Lung (tissue), 12 donors: ENCODE measurements around the gene TPCN2. TPM values are rescaled to one million over a fixed set of nuclear protein-coding genes. Genes with fewer than 3 reads are reported as not detected.

Experiments used
- ATAC-seq: fragments of 200-7000 bp; cut with Tn5 transposase; one replicate; pipeline ENCODE4 v1.9.1; 2020; ENCODE audit warnings: moderate number of reproducible peaks; ENCODE audit not compliant: insufficient read depth, low FRiP score
- DNase-seq, 3 donors: peaks; one replicate each; pipeline ENCODE4 v3.0.0-alpha.2; 2013 to 2017
- H3K27ac ChIP-seq, 2 donors: one replicate each; pipeline ENCODE4 v1.5.1; 2013; ENCODE audit warnings: mild to moderate bottlenecking in 2 of 2, moderate library complexity in 2 of 2, control low read depth in 1 of 2, inconsistent platforms in 1 of 2, low read depth in 1 of 2, low read length in 1 of 2
- H3K27me3 ChIP-seq, 3 donors: one replicate each; pipeline ENCODE4 v1.5.1; 2013; ENCODE audit warnings: low read length in 2 of 3; ENCODE audit not compliant: control insufficient read depth in 3 of 3, insufficient read depth in 3 of 3
- H3K36me3 ChIP-seq, 4 donors: one replicate each; pipeline ENCODE4 v1.5.1; 2013; ENCODE audit warnings: low read length in 4 of 4, mild to moderate bottlenecking in 1 of 4, moderate library complexity in 1 of 4; ENCODE audit not compliant: control insufficient read depth in 4 of 4, insufficient read depth in 4 of 4
- H3K4me1 ChIP-seq, 5 donors: one replicate each; pipeline ENCODE4 v1.5.1; 2013; ENCODE audit warnings: low read length in 5 of 5, mild to moderate bottlenecking in 2 of 5, moderate library complexity in 1 of 5; ENCODE audit not compliant: control insufficient read depth in 5 of 5, insufficient read depth in 5 of 5
- H3K4me3 ChIP-seq: one replicate; pipeline ENCODE4 v1.5.1; 2013; ENCODE audit warnings: mild to moderate bottlenecking, control low read depth, moderate library complexity
- H3K9ac ChIP-seq, 2 donors: one replicate each; pipeline ENCODE4 v1.5.1; 2013; ENCODE audit warnings: low read length in 2 of 2, control low read depth in 1 of 2; ENCODE audit not compliant: insufficient read depth in 1 of 2
- H3K9me3 ChIP-seq, 4 donors: one replicate each; pipeline ENCODE4 v1.5.1; 2013; ENCODE audit warnings: low read length in 3 of 4, mild to moderate bottlenecking in 1 of 4, moderate library complexity in 1 of 4; ENCODE audit not compliant: control insufficient read depth in 4 of 4, insufficient read depth in 3 of 4
- CTCF ChIP-seq: IDR thresholded peaks from 2 replicates; pipeline ENCODE4 v1.5.1; 2012; ENCODE audit warnings: mild to moderate bottlenecking; ENCODE audit errors: control extremely low read depth, extremely low read depth
- WGBS, 2 donors: extraction: QIAGEN DNeasy Blood & Tissue Kit; methylation state at CpG; one replicate each; pipeline ENCODE4 v1.1.7; 2013; 5-methylcytosine and 5-hydroxymethylcytosine counted together
- polyA plus RNA-seq, 2 donors: library from polyadenylated mRNA; stranded (reverse); fragments of 200-250 nt; gene quantifications; one replicate each; pipeline ENCODE4 v1.2.1, GENCODE V29; 2013
- total RNA-seq, 2 donors: library from RNA; depleted of rRNA in 1 of 2; stranded (reverse); fragments of >200 nt in 1 of 2; gene quantifications; one replicate each; pipeline ENCODE4 v1.2.1, GENCODE V29; 2014 to 2021
- donor health status: control.
- donor health status: control.
- donor health status: Bipolar disorder and iron deficiency.
- donor health status: healthy.
- donor health status: DM: yes; HTN: yes; CAD: no.

TPCN2 gene
- total and polyA plus RNA-seq, 4 donors = 10.0 to 25.0 (median 14.5) TPM

- Histone ChIP-seq H3K27me3 (no peaks in the 10 kb centered on the region), H3K27ac (peak within 1 kb of the TSS in 1 of 2 donors; percentile 62), H3K4me3 (peak within 1 kb of the TSS; percentile 25), H3K9me3 (peaks cover 0 to 4% (median 0%) of the 10 kb centered on the region in 4 donors), H3K9ac (no peak within 1 kb of the TSS), H3K36me3 (no peaks in the 10 kb centered on the region), H3K4me1 (peaks cover 0 to 61% (median 18%) of the 10 kb centered on the region in 5 donors)
- peak; percentile 61 to 75 (median 70) for DNase-seq
- no peak for ATAC-seq
- TF ChIP-seq CTCF = no peak
- 3 to 6% methylated on average over 40 to 43 of the region's 43 CpGs for whole genome bisulfite sequencing, 2 donors
These were observed 35.5 kb upstream of the TPCN2 start, which contains the start of gene MRGPRF for GRCh38 chr11:69013009-69013951. TSS of gene MRGPRF (minus strand) at chr11:69013246. CDS start at chr11:69009901, 3,345 bp downstream.

- peaks cover 0 to 4% (median 0%) of the 10 kb centered on the region in 4 donors for H3K9me3 ChIP-seq
- WGBS, 2 donors = 35 to 40% methylated on average over 28 of the region's 28 CpGs
- peak; percentile 92 to 95 (median 94) for DNase-seq
- peak overlapping the region in 1 of 2 donors; percentile 56 for H3K9ac ChIP-seq
- no peak for ATAC-seq
- H3K27ac ChIP-seq = peak overlapping the region in 1 of 2 donors; percentile 13
- no peak overlapping the region for H3K4me3 ChIP-seq
- no peaks in the 10 kb centered on the region for H3K36me3 ChIP-seq
- peaks cover 0 to 57% (median 18%) of the 10 kb centered on the region in 5 donors for H3K4me1 ChIP-seq
- no peaks in the 10 kb centered on the region for H3K27me3 ChIP-seq
- no peak for TF ChIP-seq CTCF
These were observed 34.5 kb upstream of the TPCN2 start for GRCh38 chr11:69014084-69014851.

- H3K4me1 ChIP-seq = peaks cover 0 to 54% (median 12%) of the 10 kb centered on the region in 5 donors
- H3K9ac ChIP-seq = peak overlapping the region in 1 of 2 donors; percentile 56
- no peak overlapping the region for H3K4me3 ChIP-seq
- no peak for TF ChIP-seq CTCF
- DNase-seq (no peak), ATAC-seq (no peak)
- 74 to 78% methylated on average over 9 of the region's 9 CpGs for WGBS, 2 donors
- H3K9me3 ChIP-seq = peaks cover 0 to 4% (median 0%) of the 10 kb centered on the region in 4 donors
- peak overlapping the region in 1 of 2 donors; percentile 13 for H3K27ac ChIP-seq
- no peaks in the 10 kb centered on the region for H3K27me3 ChIP-seq
- no peaks in the 10 kb centered on the region for H3K36me3 ChIP-seq
These were observed 33.7 kb upstream of the TPCN2 start for GRCh38 chr11:69014898-69015549.
